UCSD-AML1 (cell line): ENCODE measurements around the gene APAF1.

Experiments used
- DNase-seq: peaks from one replicate; lab custom pipeline; 2025; ENCODE audit not compliant: unreplicated experiment; lab: John Stamatoyannopoulos, UW

The APAF1 gene

GRCh38 chr12:98721204-98721702 is 76.2 kb downstream of the APAF1 start:
- DNase-seq = no peak

- no peak for DNase-seq
Observed at GRCh38 chr12:98724384-98725155, 79.5 kb downstream of the APAF1 start.

- DNase-seq = peak; percentile 21
Observed at GRCh38 chr12:98725476-98726247, 80.6 kb downstream of the APAF1 start.

- DNase-seq = no peak
Observed at GRCh38 chr12:98727196-98727595, 82.1 kb downstream of the APAF1 start.

- no peak for DNase-seq
Observed at GRCh38 chr12:98730412-98730811, 85.3 kb downstream of the APAF1 start.

GRCh38 chr12:98733667-98734350 is 88.7 kb downstream of the APAF1 start:
- no peak for DNase-seq

- no peak for DNase-seq
Observed at GRCh38 chr12:98735821-98736220, 90.7 kb downstream of the APAF1 start.

- DNase-seq = no peak
Observed at GRCh38 chr12:98736352-98737321, 91.5 kb downstream of the APAF1 start.

GRCh38 chr12:98737322-98737712 is 92.2 kb downstream of the APAF1 start:
- DNase-seq = no peak

- DNase-seq = no peak
Observed at GRCh38 chr12:98738002-98738401, 92.9 kb downstream of the APAF1 start.

GRCh38 chr12:98738539-98738938 is 93.4 kb downstream of the APAF1 start:
- DNase-seq = no peak

- no peak for DNase-seq
Observed at GRCh38 chr12:98740751-98741150, 95.7 kb downstream of the APAF1 start.

- DNase-seq = no peak
Observed at GRCh38 chr12:98741196-98741555, 96.1 kb downstream of the APAF1 start.

GRCh38 chr12:98741556-98742265 is 96.6 kb downstream of the APAF1 start:
- DNase-seq = no peak

GRCh38 chr12:98743362-98743953 is 98.4 kb downstream of the APAF1 start:
- DNase-seq = peak; percentile 30

GRCh38 chr12:98744680-98745079 is 99.6 kb downstream of the APAF1 start:
- DNase-seq = no peak

GRCh38 chr12:98745578-98746391 is 100.7 kb downstream of the APAF1 start:
- no peak for DNase-seq

- no peak for DNase-seq
Observed at GRCh38 chr12:98748463-98748862, 103.4 kb downstream of the APAF1 start.

GRCh38 chr12:98750511-98750910 is 105.4 kb downstream of the APAF1 start:
- DNase-seq = no peak
